A172 (cell line): ENCODE data around the gene DDR2. TPM values are rescaled to one million over a fixed set of nuclear protein-coding genes. Genes with fewer than 3 reads are reported as not detected.

Experiments
- DNase-seq: peaks from one replicate; pipeline ENCODE4 v3.0.0-alpha.2; 2015; ENCODE audit warnings: low spot score
- total RNA-seq: library from RNA; depleted of rRNA; stranded (reverse); fragments of >200 nt; shearing (Covaris generic); gene quantifications from 2 replicates; pipeline ENCODE4 v1.2.3, GENCODE V29; 2014; rRNA removed

Gene DDR2
- total RNA-seq, 1 experiment from 2014 or later = 73.0 TPM

GRCh38 chr1:162835157-162835899, 203.1 kb downstream of the DDR2 start:
- DNase-seq = no peak

Other genes with a start within 250 kb of the DDR2 start
- 0.03 and 0.05 TPM in 2 replicates for gene SH2D1B, start 220.3 kb upstream of the DDR2 start, total RNA-seq
- gene UHMK1, start 134.6 kb upstream of the DDR2 start, total RNA-seq = 165 and 191 TPM in 2 replicates
- gene UAP1, start 70.7 kb upstream of the DDR2 start, total RNA-seq = 247 and 258 TPM in 2 replicates
- gene HSD17B7, start 158.2 kb downstream of the DDR2 start, total RNA-seq = 23.0 and 29.7 TPM in 2 replicates
- not detected in 2 replicates for gene CCDC190, start 228.7 kb downstream of the DDR2 start, total RNA-seq